Activated CD4-positive, alpha-beta T cell treated with anti-CD3 and anti-CD28 coated beads, Interleukin-2, amount 50 U/mL, for 4 hours (primary cell): ENCODE measurements around the gene NAA60.
"Not testable (repeated sequence)": the region's sequence is repeated elsewhere in the genome, so short reads cannot be mapped to it uniquely, and the experiment has no call there.

ENCODE experiments used
- DNase-seq, 2 experiments: peaks; one replicate each; pipeline ENCODE4 v3.0.0-alpha.2; 2020

NAA60 gene

DNA sequence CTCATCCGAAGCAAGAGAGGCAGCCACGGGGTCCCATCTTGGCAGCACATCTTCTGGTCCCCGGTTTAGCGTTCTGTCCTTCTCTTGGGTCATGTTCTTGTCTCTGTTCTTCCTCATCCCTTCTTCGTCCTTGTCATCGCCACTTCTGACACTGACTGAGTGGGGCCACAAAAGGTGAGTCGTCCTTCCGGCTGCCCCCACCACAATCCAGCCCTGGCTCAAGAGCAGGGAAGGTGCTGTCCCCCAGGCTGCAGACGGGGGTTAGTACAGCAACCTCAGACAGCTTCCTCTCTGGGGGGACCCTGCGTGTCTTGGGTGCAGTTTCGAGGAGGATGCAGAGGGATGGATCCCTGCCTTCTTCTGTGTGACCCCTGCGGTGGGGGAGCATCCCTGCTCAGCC, 21.8 kb downstream of the NAA60 start:
- no peak for DNase-seq

GRCh38 chr16:3465911-3466584, 22.6 kb downstream of the NAA60 start:
- DNase-seq: no peak

GRCh38 chr16:3467182-3467581, 23.7 kb downstream of the NAA60 start:
- no peak for DNase-seq

GRCh38 chr16:3467921-3468320, 24.4 kb downstream of the NAA60 start:
- DNase-seq: no peak

- no peak for DNase-seq
These were observed 25.0 kb downstream of the NAA60 start for GRCh38 chr16:3468501-3468900.

GRCh38 chr16:3469736-3470135, 26.3 kb downstream of the NAA60 start:
- DNase-seq: no peak

DNA sequence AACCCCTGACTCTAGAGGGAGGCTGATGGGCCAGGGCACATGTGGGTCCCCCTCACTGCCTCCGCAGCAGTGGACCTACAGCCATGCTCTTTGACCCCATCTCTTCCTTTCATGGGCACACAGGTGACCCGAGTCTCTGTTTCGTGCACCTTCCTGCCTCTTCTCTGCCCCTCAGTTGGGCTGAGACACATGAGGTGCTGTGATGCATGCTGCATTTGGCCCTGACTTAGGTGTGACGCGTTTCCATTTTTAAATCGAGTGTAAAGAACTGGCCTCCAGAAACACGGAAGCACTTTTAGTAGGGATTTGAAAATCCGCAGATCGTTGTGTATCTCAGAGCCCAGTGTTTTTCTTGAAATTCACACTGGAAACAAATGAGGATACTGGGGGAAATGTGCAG, 27.2 kb downstream of the NAA60 start:
- no peak for DNase-seq

- DNase-seq: no peak
These were observed 28.2 kb downstream of the NAA60 start for GRCh38 chr16:3471518-3472176.

- no peak for DNase-seq
These were observed 29.6 kb downstream of the NAA60 start for GRCh38 chr16:3472878-3473595.

GRCh38 chr16:3473596-3473943, 30.1 kb downstream of the NAA60 start:
- DNase-seq: not testable (repeated sequence)

- DNase-seq: no peak
These were observed 30.8 kb downstream of the NAA60 start for GRCh38 chr16:3474136-3474779.

GRCh38 chr16:3474870-3475269, 31.4 kb downstream of the NAA60 start:
- not testable (repeated sequence) for DNase-seq

DNA sequence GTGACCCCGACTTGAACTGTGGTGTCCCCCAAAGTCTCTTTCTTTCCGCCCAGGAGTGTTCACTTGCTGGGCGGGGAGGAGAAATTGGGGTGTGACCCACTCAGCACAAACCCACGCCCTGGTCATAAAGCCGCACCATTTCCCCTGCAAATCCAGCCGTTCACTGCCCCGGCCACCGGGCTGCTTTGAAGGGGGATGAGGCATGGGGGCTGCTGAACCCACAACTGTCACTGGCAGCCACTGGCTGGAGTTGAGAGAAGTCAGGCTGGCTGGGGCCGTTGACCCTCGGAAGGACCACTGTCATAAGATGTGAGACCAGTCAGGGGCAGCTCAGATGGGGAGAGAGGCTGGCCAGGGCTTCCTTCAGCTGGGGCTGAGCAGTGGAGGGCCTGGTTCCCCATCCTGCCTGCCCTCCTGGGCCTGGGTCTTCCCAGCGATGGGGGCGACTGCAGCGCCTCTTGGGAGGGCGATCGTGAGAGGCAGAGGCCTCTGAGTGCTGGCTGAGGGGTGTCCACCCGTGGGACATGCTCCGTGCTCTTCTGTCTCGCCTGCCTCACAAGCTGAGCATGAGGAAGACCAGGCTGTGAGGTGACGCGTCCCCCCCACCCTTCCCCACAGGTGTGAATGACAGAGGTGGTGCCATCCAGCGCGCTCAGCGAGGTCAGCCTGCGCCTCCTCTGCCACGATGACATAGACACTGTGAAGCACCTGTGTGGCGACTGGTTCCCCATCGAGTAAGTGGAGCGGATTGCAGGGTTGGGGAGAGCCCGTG, 32.3 kb downstream of the NAA60 start:
- DNase-seq: no peak

DNA sequence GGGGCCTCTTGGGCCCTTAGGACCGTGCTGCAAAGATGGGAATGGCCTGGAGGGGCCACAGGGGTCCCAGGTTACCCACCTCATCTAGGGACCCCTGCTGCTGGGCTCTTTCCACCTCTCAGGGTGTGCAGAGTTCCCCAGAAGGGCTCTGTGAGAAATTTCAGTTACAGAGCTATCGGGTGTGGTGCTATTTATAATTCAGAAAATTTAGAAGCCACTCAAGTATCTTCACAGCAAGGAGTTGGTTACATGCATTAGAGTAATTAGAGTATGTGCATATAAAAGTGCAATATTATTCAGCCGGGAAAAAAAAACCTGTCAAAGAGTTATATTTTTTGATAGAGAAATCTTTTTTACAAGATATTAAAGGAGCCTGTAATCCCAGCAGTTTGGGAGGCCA, 32.9 kb downstream of the NAA60 start:
- no peak for DNase-seq

- DNase-seq: no peak
These were observed 34.9 kb downstream of the NAA60 start for GRCh38 chr16:3478242-3478925.

DNA sequence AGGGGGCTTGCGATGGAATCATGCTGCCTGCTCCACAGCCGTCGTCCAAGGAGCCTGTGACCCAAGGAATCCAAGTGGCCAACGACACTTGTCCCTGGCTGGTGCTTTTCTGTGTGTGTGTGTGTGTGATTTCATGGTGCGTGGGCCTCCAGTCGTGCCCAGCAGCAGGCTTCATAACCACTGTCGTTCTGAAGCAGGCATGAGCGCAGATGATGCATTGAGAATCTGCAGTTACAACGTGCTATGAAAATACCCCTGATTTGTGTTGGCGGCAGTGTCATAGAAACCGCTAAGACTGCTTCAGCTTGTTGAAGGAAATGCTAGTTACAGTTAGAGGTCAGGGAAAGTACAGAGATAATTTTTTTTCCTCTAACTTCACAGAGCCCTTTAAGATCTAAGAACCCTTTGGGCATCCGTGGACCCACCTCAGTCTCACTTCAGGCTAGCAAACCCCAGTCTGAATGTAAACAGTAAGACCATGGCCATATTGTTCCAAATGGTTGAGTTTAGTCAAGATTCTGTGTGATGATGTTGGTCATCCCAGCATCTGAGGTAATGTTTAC, 36.3 kb downstream of the NAA60 start:
- no peak for DNase-seq

DNA sequence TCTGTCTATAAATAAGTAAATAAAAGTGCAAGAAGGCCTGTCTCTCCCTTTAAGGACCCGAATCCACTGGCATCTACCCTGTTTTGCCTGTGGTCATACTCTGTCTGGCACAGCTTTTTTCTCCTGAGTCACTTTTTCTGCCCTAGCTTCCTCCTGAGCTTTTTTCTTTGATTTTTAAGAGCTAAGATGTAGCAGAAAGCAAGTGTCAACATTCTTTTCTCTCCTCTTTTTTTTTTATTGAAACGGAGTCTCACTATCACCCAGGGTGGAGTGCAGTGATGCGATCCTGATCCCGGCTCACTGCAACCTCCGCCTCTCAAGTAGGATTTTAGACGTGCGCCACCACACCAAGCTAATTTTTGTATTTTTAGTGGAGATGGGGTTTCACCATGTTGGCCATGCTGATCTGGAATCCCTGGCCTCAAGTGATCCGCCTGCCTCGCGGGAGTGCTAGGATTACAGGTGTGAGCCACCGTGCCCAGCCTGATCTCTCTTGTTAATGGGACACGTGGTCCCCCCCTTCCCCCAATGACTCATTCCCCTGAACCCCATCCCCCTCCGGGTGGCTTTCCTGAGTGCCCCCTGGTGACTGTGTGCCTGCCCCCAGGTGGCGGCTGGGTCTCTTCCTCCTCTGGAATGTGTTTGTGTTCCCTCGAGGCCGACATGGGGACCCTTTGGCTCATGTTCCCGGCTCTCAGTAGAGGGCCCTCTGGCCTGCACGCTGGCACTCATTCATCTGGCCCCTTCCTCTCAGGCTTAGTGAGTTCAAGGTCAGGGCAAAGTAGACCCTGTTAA, 37.6 kb downstream of the NAA60 start:
- no peak for DNase-seq

DNA sequence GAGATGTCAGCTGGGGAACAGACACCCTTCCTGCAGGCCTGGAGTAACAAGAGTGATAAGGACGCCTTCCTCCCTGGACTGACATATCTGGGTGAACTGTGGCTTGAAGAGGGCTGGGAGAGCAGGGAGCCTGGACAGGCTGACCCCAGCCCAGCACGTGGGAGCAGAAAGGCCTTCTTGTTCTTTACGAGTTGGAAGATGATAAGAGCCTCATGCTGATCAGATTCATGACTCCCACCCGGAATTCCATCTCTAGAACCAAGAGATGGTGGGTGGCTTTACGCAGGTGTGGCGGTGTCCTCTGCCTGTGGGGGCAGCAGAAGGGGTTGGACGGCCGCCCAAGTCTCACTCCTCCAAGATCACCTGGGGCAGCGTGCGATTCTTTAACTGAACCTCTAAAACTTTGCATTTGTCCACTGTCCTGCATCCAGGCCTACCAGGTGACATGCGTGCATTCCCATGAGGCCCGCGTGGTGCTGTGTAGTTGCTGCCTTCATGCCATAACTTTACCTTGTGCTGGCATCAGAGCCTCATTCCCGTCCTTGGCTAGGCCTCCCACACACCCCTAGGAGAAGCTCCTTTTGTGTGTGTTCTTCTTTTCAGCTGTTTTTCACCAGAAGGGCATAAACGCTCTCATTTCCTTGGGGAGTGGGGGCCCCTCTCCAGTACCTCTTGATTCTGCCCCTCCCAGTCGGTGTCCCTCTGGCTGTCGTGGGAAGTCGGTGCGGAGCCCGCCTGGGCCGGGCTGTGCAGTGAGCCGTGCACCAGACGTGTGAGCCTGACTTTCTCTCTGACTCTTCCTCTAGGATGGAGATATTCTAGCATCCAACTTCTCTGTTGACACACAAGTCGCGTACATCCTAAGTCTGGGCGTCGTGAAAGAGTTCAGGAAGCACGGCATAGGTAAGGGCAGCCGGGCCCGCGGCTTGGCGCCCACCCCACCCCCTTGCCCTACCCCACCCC, 38.5 kb downstream of the NAA60 start:
- no peak for DNase-seq

DNA sequence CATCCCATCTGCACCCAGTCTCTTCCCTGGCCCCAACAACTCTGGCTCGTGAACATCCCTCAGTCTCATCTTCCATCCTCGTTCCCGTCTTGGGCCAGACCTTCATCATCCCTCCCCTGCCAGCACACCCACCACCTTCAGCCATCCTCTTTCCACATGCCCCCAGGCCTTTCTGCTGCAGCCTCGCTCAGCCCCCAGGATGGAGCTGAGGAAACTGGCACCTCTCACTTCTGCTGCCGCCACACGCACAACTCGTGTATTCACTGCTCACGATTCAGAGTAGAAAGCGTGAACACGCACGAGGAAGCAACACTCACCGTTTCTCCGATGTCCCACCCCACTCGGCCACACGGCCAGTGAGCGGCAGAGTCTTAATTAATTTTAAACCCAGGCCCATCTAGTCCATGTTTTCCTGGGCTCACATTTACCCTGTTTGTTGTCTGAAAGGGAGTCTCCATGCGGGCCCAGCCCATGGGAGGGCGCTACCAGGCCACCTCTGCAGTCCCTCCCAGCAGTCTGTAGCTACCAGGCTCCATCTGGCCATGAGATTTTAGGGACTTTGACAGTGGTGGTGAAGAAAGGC, 39.3 kb downstream of the NAA60 start:
- no peak for DNase-seq
